Fibroblast of pulmonary artery (primary cell): ENCODE measurements around the gene SLC25A46.
"Not testable (repeated sequence)": the region's sequence is repeated elsewhere in the genome, so short reads cannot be mapped to it uniquely, and the experiment has no call there.

Source experiments
- DNase-seq: peaks from one replicate; pipeline ENCODE4 v3.0.0-alpha.2; 2010; ENCODE audit warnings: low read depth
- H3K4me3 ChIP-seq: replicated peaks from 2 replicates; pipeline ENCODE4 v1.5.1; 2011; ENCODE audit warnings: low read depth, mild to moderate bottlenecking, control low read depth, low read length, moderate library complexity
- TF ChIP-seq, protein P1 (sequence below): IDR thresholded peaks from 2 replicates; pipeline ENCODE4 v1.5.1; 2011; ENCODE audit warnings: mild to moderate bottlenecking, control low read depth, low read length, inconsistent platforms; ENCODE audit errors: missing control alignments

Gene SLC25A46

DNA sequence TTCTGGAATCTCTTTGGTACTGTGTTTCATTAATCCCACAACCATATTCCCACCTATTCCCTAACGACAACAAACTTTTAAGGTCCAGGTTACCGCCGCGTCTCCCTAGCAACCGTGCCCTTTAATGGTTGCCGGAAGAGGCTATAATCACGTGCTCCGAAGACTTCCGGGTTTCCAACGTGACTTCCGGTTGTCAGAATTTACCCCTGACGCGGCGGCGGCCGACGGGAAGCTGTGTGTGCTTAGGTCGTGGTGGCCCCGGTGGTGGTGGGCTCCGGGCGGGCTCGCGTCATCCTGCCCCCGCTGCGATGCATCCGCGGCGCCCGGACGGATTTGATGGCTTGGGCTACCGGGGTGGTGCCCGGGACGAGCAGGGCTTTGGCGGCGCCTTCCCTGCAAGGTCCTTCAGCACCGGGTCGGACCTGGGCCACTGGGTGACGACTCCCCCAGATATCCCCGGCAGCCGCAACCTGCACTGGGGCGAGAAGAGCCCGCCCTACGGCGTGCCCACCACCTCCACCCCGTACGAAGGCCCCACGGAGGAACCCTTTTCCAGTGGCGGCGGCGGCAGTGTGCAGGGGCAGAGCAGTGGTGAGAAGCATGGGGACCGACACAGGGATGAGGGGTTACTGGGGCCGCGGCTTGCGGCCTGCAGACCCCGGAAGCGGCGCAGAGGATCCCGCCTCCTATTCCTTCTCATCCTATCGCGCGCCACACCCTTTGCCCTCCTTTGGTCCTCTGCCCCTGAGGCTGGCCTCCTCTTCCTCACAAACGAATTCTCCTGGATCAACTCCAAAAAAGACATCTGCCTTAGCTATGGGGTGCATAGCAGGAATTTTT lies at the start of gene SLC25A46:
TSS of gene SLC25A46 (plus strand) at position 196 of the 840 bp plus-strand sequence. CDS start at position 309, 113 bp downstream.
- TF ChIP-seq, protein P1, sequence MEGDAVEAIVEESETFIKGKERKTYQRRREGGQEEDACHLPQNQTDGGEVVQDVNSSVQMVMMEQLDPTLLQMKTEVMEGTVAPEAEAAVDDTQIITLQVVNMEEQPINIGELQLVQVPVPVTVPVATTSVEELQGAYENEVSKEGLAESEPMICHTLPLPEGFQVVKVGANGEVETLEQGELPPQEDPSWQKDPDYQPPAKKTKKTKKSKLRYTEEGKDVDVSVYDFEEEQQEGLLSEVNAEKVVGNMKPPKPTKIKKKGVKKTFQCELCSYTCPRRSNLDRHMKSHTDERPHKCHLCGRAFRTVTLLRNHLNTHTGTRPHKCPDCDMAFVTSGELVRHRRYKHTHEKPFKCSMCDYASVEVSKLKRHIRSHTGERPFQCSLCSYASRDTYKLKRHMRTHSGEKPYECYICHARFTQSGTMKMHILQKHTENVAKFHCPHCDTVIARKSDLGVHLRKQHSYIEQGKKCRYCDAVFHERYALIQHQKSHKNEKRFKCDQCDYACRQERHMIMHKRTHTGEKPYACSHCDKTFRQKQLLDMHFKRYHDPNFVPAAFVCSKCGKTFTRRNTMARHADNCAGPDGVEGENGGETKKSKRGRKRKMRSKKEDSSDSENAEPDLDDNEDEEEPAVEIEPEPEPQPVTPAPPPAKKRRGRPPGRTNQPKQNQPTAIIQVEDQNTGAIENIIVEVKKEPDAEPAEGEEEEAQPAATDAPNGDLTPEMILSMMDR = no peak

DNA sequence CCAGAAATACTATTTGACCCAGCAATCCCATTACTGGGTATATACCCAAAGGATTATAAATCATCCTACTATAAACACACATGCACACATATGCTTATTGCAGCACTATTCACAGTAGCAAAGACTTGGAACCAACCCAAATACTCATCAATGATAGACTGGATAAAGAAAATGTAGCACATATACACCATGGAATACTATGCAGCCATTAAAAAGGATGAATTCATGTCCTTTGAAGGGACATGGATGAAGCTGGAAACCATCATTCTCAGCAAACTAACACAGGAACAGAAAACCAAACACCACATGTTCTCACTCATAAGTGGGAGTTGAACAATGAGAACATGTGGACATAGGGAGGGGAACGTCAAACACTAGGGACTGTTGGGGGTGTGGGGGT lies 48.2 kb upstream of the SLC25A46 start:
- not testable (repeated sequence) for DNase-seq, H3K4me3 ChIP-seq

More for the DNA sequence above, at the start of gene SLC25A46:
- DNase-seq = peak; percentile 90
- H3K4me3 ChIP-seq = peak within 1 kb of the TSS; percentile 80

DNA sequence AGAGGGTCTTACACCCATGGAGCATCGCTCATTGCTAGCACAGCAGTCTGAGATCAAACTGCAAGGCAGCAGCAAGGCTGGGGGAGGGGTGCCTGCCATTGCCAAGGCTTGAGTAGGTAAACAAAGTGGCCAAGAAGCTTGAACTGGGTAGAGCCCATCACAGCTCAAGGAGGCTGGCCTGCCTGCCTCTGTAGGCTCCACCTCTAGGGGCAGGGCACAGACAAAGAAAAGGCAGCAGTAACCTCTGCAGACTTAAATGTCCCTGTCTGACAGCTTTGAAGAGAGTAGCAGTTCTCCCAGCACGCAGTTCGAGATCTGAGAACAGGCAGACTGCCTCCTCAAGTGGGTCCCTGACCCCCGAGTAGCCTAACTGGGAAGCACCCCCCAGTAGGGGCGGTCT lies 46.1 kb upstream of the SLC25A46 start:
- not testable (repeated sequence) for H3K4me3 ChIP-seq, DNase-seq

DNA sequence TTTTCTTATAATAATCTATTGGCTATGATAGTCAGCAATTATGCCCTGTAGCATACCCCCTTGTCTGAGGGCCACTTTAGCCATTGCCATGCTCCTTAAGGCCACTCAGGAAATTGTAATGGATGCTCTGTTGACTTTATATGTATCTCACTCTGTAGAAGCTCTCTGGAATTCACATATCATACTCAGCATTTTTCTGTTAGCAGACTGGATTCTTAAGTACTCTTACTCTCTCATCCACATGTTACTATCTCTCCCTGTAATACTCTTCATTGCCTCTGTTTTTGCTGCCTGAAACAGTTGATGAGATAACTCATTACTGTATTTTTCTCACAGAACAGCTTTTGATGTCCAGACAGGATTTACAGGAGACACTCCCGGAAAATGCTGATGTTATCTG lies 36.5 kb upstream of the SLC25A46 start:
- TF ChIP-seq, protein P1 = no peak
- no peak overlapping the region for H3K4me3 ChIP-seq
- no peak for DNase-seq

DNA sequence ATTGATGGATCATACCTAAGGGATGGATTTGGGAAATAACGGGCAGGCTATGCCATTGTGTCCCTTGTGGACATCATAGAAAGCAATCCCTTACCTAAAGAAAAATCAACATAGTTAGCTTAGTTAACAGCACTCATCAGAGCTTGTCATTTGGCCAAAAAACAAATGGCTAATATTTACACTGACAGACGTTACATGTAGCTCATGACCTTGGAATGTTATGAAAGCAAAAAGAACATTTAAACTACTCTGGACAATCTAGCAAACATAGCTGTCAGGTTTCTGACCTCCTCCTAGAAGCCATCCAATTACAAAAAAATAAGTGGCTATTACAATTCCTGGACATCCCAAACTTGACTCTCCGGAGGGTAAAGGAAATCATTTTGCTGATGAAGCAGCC lies 36.1 kb upstream of the SLC25A46 start:
- H3K4me3 ChIP-seq = no peak overlapping the region
- no peak for DNase-seq
- TF ChIP-seq, protein P1 = no peak

DNA sequence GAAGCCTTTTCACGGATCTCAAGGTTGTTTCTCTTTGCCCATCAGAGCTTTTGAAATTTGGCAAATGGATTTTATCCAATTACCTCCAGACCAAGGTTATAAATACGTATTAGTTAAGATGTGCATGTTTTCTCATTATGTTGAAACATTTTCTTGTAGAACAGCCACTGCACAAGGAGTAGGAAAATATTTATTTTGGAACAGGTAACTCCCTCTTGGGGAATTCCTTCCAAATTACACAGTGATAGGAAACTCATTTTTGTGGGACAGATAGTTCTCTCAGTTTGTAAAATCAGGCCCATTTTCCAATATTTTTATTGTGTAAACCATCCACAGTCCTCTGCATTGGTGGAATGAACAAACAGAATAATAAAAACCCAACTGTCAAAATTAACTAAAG lies 35.3 kb upstream of the SLC25A46 start:
- no peak overlapping the region for H3K4me3 ChIP-seq
- TF ChIP-seq, protein P1 = no peak
- DNase-seq = no peak

DNA sequence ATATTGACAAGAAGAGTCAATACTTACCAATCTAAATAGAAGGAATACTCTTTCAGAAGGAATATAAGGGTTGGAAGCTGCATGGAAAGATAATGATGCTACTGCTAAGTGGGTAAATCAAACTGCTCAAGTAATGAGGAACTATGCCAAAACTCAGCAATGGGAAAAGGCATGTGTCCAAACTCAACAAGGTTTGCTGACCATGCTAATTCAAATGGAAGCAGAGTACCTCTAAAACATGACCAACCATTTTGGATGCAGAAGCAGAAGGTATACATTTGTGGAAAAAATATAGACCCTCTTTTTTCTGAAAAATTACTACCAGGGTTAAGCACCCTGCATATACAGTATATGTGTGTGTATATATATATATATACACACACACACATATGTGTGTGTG lies 33.5 kb upstream of the SLC25A46 start:
- TF ChIP-seq, protein P1 = no peak
- DNase-seq = no peak
- no peak overlapping the region for H3K4me3 ChIP-seq

DNA sequence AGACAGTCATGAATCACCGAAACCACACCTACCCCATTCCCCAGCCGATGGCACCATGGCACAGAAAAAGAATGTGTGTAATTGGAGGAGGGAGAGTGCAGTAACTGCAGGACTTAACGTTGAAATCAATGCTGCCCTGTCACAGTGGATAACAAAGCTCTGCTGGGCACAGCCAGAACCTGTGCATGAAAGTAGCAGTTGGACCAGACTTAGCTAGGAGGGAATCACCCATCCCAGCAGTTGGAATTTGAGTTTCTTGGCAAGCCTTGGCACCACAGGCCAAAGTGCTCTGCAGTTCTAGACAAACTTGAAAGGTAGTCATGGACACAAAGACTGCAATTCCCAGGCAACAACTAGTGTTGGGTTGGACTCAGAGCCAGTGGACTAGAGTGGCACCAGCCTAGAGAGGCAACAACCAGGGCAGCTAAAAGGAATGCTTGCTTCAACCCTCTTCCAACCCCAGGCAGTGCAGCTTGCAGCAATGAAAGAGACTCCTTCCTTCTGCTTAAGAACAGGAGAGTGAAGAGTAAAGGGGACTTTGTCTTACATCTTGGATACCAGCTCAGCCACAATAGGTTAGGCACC lies 31.5 kb upstream of the SLC25A46 start:
- no peak overlapping the region for H3K4me3 ChIP-seq
- TF ChIP-seq, protein P1 = no peak
- no peak for DNase-seq
